GM12878 (cell line): Measurements from ENCODE around the gene FAM8A1. TPM values are rescaled to one million over a fixed set of nuclear protein-coding genes. Genes with fewer than 3 reads are reported as not detected.

ENCODE experiments used
- ATAC-seq: fragments of 200-7000 bp; cut with Tn5 transposase; 3 replicates; pipeline ENCODE4 v1.9.1; 2020; ENCODE audit warnings: mild to moderate bottlenecking, moderate library complexity
- BruUV-seq: library from RNA; stranded (reverse); fragments of 400-500 nt; replicated peaks from 2 replicates; lab custom pipeline; 2021; lab: Mats Ljungman, UMichigan
- CTCF ChIA-PET: fragments of 300-600 bp; sonication (Branson Sonifier 250); formaldehyde crosslinking; extraction: SDS; loops from one replicate; lab custom pipeline; 2021; ENCODE audit warnings: inconsistent platforms; lab: Yijun Ruan, JAX
- POLR2A ChIA-PET: fragments of 350-600 bp; formaldehyde crosslinking; extraction: SDS; loops from one replicate; lab custom pipeline; 2021; ENCODE audit warnings: inconsistent platforms; lab: Charles Lee
- RAD21 ChIA-PET: fragments of 300-600 bp; sonication (Branson Sonifier 250); formaldehyde crosslinking; loops from one replicate; lab custom pipeline; 2023; ENCODE audit warnings: antibody characterized with exemption; ENCODE audit not compliant: unreplicated experiment; lab: Charles Lee
- SMC1A ChIA-PET: fragments of 300-600 bp; sonication (Branson Sonifier 250); formaldehyde crosslinking; loops from one replicate; lab custom pipeline; 2023; ENCODE audit not compliant: unreplicated experiment, uncharacterized antibody; lab: Charles Lee
- DNase-seq: peaks from one replicate; pipeline ENCODE4 v3.0.0-alpha.2; 2011; ENCODE audit warnings: low read depth, low spot score
- FAIRE-seq: peaks from 3 replicates; lab custom pipeline; 2011; peaks lifted over from hg19 to GRCh38; lab: Jason Lieb, UNC
- H2AFZ ChIP-seq: 2 replicates; pipeline ENCODE4 v1.6.0; 2011; ENCODE audit warnings: low read depth, low read length, control low read depth; ENCODE audit not compliant: control insufficient read depth
- H3K27ac ChIP-seq: 2 replicates; pipeline ENCODE4 v1.5.1; 2011; ENCODE audit warnings: control low read depth; ENCODE audit not compliant: control insufficient read depth, insufficient read depth
- H3K27me3 ChIP-seq, 2 experiments: replicated peaks in 1 of 2; 2 replicates each; pipeline versions ENCODE4 v1.6.0 to v1.6.1; 2011; ENCODE audit warnings: low read length in 1 of 2; ENCODE audit not compliant: control insufficient read depth in 2 of 2, insufficient read depth in 2 of 2
- H3K36me3 ChIP-seq, 2 experiments: 2 replicates each; pipeline ENCODE4 v1.5.1; 2011; ENCODE audit warnings: low read length in 1 of 2; ENCODE audit not compliant: control insufficient read depth in 2 of 2, insufficient read depth in 2 of 2
- H3K4me1 ChIP-seq: 2 replicates; pipeline ENCODE4 v1.6.1; 2011; ENCODE audit warnings: mild to moderate bottlenecking, low read length, moderate library complexity, mixed read lengths; ENCODE audit not compliant: control insufficient read depth, insufficient read depth
- H3K4me2 ChIP-seq: 2 replicates; pipeline ENCODE4 v1.6.0; 2011; ENCODE audit warnings: control low read depth; ENCODE audit not compliant: control insufficient read depth, insufficient read depth
- H3K4me3 ChIP-seq: fragments of 200-600 bp; sonication (generic); 2 replicates; pipeline ENCODE4 v1.5.1; 2016
- H3K79me2 ChIP-seq: 2 replicates; pipeline ENCODE4 v1.6.0; 2011; ENCODE audit warnings: low read length; ENCODE audit not compliant: control insufficient read depth, insufficient read depth
- H3K9ac ChIP-seq: 2 replicates; pipeline ENCODE4 v1.8.0; 2011; ENCODE audit warnings: low read length, control low read depth, mixed read lengths; ENCODE audit not compliant: control insufficient read depth, insufficient read depth
- H3K9me3 ChIP-seq: replicated peaks from 3 replicates; pipeline ENCODE4 v1.5.1; 2011; ENCODE audit warnings: mild to moderate bottlenecking, low read length; ENCODE audit not compliant: control insufficient read depth, insufficient read depth
- H4K20me1 ChIP-seq: 2 replicates; pipeline ENCODE4 v1.6.0; 2011; ENCODE audit not compliant: control insufficient read depth, insufficient read depth
- ATF3 ChIP-seq: IDR thresholded peaks from 2 replicates; pipeline ENCODE4 v1.6.1; 2011; ENCODE audit warnings: low read depth, mild to moderate bottlenecking, low read length, moderate library complexity, borderline replicate concordance; ENCODE audit errors: extremely low read depth
- EED ChIP-seq: sonication (generic); IDR thresholded peaks from 2 replicates; pipeline ENCODE4 v1.6.1; 2016; ENCODE audit warnings: antibody characterized with exemption, low read depth
- PAX5 ChIP-seq: IDR thresholded peaks from 2 replicates; pipeline ENCODE4 v1.6.1; 2011; ENCODE audit warnings: low read depth, low read length, borderline replicate concordance
- SMAD5 ChIP-seq: IDR thresholded peaks from 2 replicates; pipeline ENCODE4 v1.6.1; 2016; ENCODE audit warnings: antibody characterized with exemption, low read depth
- ZBED1 ChIP-seq: IDR thresholded peaks from 2 replicates; pipeline ENCODE4 v1.6.1; 2016; ENCODE audit warnings: borderline replicate concordance
- WGBS: methylation state at CpG from one replicate; pipeline ENCODE4 v1.1.6; 2016; ENCODE audit warnings: low lambda C conversion rate; ENCODE audit not compliant: insufficient replicate concordance, insufficient coverage; ENCODE audit errors: missing lambda C conversion rate; 5-methylcytosine and 5-hydroxymethylcytosine counted together
- in situ Hi-C: fragments of 300-500 bp; cut with MboI; formaldehyde crosslinking; loops from 9 replicates; pipeline ENCODE4 v1.14.3; 2018; ENCODE audit warnings: mixed read lengths
- intact Hi-C: fragments of 100-400 bp; cut with micrococcal nuclease; formaldehyde crosslinking; loops from one replicate; pipeline ENCODE4 v1.14.2; 2022; ENCODE audit not compliant: unreplicated experiment
- polyA plus RNA-seq, 11 experiments: library from polyadenylated mRNA; depleted of rRNA in 4 of 11; unstranded in 6 of 11; stranded (reverse) in 5 of 11; fragments of >200 nt; fragmentation: Nextera tagmentation in 4 of 11; fragmentation: Illumina TruSeq in 1 of 11; extraction: Ambion mirVana in 4 of 11; extraction: Trizol in 1 of 11; gene quantifications; 1 replicate in 1 of 11; 2 replicates in 10 of 11; pipeline versions ENCODE4 v1.2.1 to v1.2.3, GENCODE V29; 2011 to 2016; ENCODE audit warnings: inconsistent platforms in 2 of 11, missing spikeins in 2 of 11, low read depth in 1 of 11
- total RNA-seq, 4 experiments: library from RNA; depleted of rRNA in 3 of 4; stranded (reverse); fragments of >200 nt in 3 of 4; fragmentation: Illumina TruSeq in 1 of 4; extraction: Trizol in 1 of 4; gene quantifications; 2 replicates each; pipeline versions ENCODE4 v1.2.1 to v1.2.3, GENCODE V29; 2013 to 2021
- TF ChIP-seq, protein P1 (sequence below): fragments of 450-650 bp; IDR thresholded peaks from 2 replicates; pipeline ENCODE4 v1.6.1; 2017; ENCODE audit warnings: mild to moderate bottlenecking, moderate library complexity

The FAM8A1 gene
- total and polyA plus RNA-seq, 10 of the 15 experiments (the other 5 are each of a cell fraction or from before 2014, with no cell fraction given), result 1.4 to 7.4 (median 3.6) TPM

DNA sequence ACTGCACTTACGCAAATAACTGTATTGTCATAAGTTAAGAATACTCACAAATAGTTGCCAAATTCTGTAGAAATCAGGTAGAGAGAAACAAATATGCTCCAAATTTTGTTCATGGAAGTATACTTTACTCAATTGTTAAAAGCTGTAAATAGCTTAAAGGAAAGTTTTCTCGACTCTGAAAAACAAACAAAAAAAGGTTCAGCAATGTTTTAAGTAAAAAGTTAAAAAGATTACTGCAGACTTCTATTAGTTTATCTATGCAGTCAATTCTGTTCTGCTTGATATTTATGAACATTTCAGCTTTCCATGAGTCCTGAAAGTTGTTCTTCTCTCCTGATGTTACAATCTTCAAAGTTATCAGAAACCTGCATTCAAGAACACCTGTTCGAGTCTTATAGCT lies 37.5 kb upstream of the FAM8A1 start:
- SMC1A ChIA-PET, result no interaction called here
- H3K4me1 ChIP-seq, result no peaks in the 10 kb centered on the region
- WGBS, result 33% methylated on average over 3 of the region's 3 CpGs

More for the DNA sequence above, 37.5 kb upstream of the FAM8A1 start:
- no peak for FAIRE-seq
- TF ChIP-seq, protein P1, sequence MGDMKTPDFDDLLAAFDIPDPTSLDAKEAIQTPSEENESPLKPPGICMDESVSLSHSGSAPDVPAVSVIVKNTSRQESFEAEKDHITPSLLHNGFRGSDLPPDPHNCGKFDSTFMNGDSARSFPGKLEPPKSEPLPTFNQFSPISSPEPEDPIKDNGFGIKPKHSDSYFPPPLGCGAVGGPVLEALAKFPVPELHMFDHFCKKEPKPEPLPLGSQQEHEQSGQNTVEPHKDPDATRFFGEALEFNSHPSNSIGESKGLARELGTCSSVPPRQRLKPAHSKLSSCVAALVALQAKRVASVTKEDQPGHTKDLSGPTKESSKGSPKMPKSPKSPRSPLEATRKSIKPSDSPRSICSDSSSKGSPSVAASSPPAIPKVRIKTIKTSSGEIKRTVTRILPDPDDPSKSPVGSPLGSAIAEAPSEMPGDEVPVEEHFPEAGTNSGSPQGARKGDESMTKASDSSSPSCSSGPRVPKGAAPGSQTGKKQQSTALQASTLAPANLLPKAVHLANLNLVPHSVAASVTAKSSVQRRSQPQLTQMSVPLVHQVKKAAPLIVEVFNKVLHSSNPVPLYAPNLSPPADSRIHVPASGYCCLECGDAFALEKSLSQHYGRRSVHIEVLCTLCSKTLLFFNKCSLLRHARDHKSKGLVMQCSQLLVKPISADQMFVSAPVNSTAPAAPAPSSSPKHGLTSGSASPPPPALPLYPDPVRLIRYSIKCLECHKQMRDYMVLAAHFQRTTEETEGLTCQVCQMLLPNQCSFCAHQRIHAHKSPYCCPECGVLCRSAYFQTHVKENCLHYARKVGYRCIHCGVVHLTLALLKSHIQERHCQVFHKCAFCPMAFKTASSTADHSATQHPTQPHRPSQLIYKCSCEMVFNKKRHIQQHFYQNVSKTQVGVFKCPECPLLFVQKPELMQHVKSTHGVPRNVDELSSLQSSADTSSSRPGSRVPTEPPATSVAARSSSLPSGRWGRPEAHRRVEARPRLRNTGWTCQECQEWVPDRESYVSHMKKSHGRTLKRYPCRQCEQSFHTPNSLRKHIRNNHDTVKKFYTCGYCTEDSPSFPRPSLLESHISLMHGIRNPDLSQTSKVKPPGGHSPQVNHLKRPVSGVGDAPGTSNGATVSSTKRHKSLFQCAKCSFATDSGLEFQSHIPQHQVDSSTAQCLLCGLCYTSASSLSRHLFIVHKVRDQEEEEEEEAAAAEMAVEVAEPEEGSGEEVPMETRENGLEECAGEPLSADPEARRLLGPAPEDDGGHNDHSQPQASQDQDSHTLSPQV, result no peak
- TF ChIP-seq SMAD5, result no peak
- no peak for TF ChIP-seq ZBED1
- TF ChIP-seq EED, result no peak
- TF ChIP-seq ATF3, result no peak
- TF ChIP-seq PAX5, result no peak
- Histone ChIP-seq H2AFZ (no peak overlapping the region), H3K79me2 (no peaks in the 10 kb centered on the region), H3K36me3 (no peaks in the 10 kb centered on the region), H3K4me2 (no peak overlapping the region), H4K20me1 (no peaks in the 10 kb centered on the region), H3K4me3 (no peak overlapping the region), H3K27me3 (no peaks in the 10 kb centered on the region), H3K9me3 (no peaks in the 10 kb centered on the region; the same call in 2 of the 3 replicates), H3K9ac (no peak overlapping the region), H3K27ac (no peak overlapping the region)
- no TSS peak for BruUV-seq
- in situ Hi-C loops, result no loop called here
- intact Hi-C loops, result no loop called here
- ChIA-PET RAD21 (no interaction called here), POLR2A (no interaction called here), CTCF (no interaction called here)
- no peak for DNase-seq
- ATAC-seq, result no peak
